ENCODE data around the gene SPARCL1. TPM values are rescaled to one million over a fixed set of nuclear protein-coding genes. Genes with fewer than 3 reads are reported as not detected.

SPARCL1 gene
- total and polyA plus RNA-seq, 2 donors (not counting 3 experiments of a cell fraction or from before 2014, with no cell fraction given), result not detected

- Histone ChIP-seq H2AFZ (ENCODE audit: low read depth, low read length) (no peak overlapping the region), H3K4me2 (ENCODE audit: insufficient read depth, low read length) (no peak overlapping the region), H3K27ac (ENCODE audit: insufficient read depth, low read depth, low read length) (no peak overlapping the region), H3K9ac (replicated peaks; ENCODE audit: extremely low read depth, insufficient read depth, low read length) (no peak overlapping the region), H3K36me3 (ENCODE audit: control insufficient read depth in 2 of 2, extremely low read depth in 1 of 2, insufficient read depth in 2 of 2, low read length in 2 of 2) (no peaks in the 10 kb centered on the region), H3K4me1 (ENCODE audit: control insufficient read depth, extremely low read depth, insufficient read depth, low read length) (no peaks in the 10 kb centered on the region), H3K9me3 (replicated peaks; ENCODE audit: control insufficient read depth, insufficient read depth, low read length) (no peaks in the 10 kb centered on the region), H3K79me2 (ENCODE audit: control insufficient read depth, insufficient read depth, low read length) (no peaks in the 10 kb centered on the region), H3K9me1 (replicated peaks; ENCODE audit: control insufficient read depth, extremely low read depth, insufficient read depth, low read length) (no peaks in the 10 kb centered on the region), H3K27me3 (ENCODE audit: control insufficient read depth in 2 of 2, insufficient read depth in 2 of 2, low read length in 2 of 2) (peaks cover 0 to 3% of the 10 kb centered on the region in 2 experiments), H3K4me3 (replicated peaks in 1 of 3; ENCODE audit: insufficient read depth in 1 of 3, low read depth in 1 of 3, low read length in 3 of 3) (no peak overlapping the region), H4K20me1 (replicated peaks; ENCODE audit: control insufficient read depth, extremely low read depth, insufficient read depth, low read length) (no peaks in the 10 kb centered on the region)
- ChIA-PET POLR2A (no interaction called here), CTCF (interaction anchor here (1.8 kb wide), 1 partner anchor 10 kb away, joined by 5 read pairs; no protein-coding TSS in a partner anchor)
- DNase-seq (ENCODE audit: low read depth, low spot score) (no peak), FAIRE-seq (no peak)
- dilution Hi-C loops (cut with MboI; ENCODE audit: extremely low pct_ligation_motif_present, low sequenced_read_pairs) (no loop called here), intact Hi-C loops (cut with micrococcal nuclease) (no loop called here)
- BruUV-seq (replicated peaks), result no TSS peak
- TF ChIP-seq JUN (IDR thresholded peaks at IDR 0.05; ENCODE audit: borderline replicate concordance, insufficient read depth, insufficient read length, low read depth) (no peak), FOS (IDR thresholded peaks at IDR 0.05; ENCODE audit: borderline replicate concordance, insufficient read depth, low read length) (no peak), POLR2AphosphoS5 (IDR thresholded peaks at IDR 0.05; ENCODE audit: insufficient read depth, low read depth, low read length) (no peak), CTCF (IDR thresholded peaks at IDR 0.05; ENCODE audit: extremely low read depth in 1 of 2, insufficient read depth in 1 of 2, low read depth in 1 of 2, low read length in 2 of 2) (no peak), GATA2 (IDR thresholded peaks at IDR 0.05; ENCODE audit: insufficient read depth, insufficient read length, low read depth, low read length) (no peak)
- TF ChIP-seq, protein P1, sequence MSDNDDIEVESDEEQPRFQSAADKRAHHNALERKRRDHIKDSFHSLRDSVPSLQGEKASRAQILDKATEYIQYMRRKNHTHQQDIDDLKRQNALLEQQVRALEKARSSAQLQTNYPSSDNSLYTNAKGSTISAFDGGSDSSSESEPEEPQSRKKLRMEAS (IDR thresholded peaks at IDR 0.05; ENCODE audit: insufficient read depth, insufficient read length), result no peak
Measured at GRCh38 chr4:87512400-87512799, 16.8 kb downstream of the SPARCL1 start.

All from endothelial cell of umbilical vein (primary cell).